OCI-LY3 (cell line): Measurements from ENCODE around the gene TBX5.

Source experiments
- H2AFZ ChIP-seq: fragments of 200-600, 300-600 bp; shearing (Covaris generic); 2 replicates; pipeline ENCODE4 v1.6.0; 2014; ENCODE audit warnings: antibody characterized with exemption, low read depth, low read length
- H3K27ac ChIP-seq: fragments of 200-600, 300-600 bp; sonication (generic); 2 replicates; pipeline ENCODE4 v1.5.1; 2014; ENCODE audit warnings: mild to moderate bottlenecking, low read length, moderate library complexity, mixed read lengths
- H3K27me3 ChIP-seq: fragments of 200-600, 300-600 bp; sonication (generic); 2 replicates; pipeline ENCODE4 v1.6.1; 2014; ENCODE audit warnings: low read depth, low read length, mixed read lengths
- H3K36me3 ChIP-seq: fragments of 200-600, 300-600 bp; sonication (generic); replicated peaks from 2 replicates; pipeline ENCODE3; 2014; ENCODE audit warnings: low read depth, low read length, mixed read lengths
- H3K4me1 ChIP-seq: fragments of 300-600, 200-600 bp; sonication (generic); 2 replicates; pipeline ENCODE4 v1.6.1; 2014; ENCODE audit warnings: low read length, mixed read lengths
- H3K4me2 ChIP-seq: fragments of 200-600, 300-600 bp; sonication (generic); 2 replicates; pipeline ENCODE4 v1.6.1; 2014; ENCODE audit warnings: low read length, mixed read lengths
- H3K4me3 ChIP-seq: fragments of 300-600, 200-600 bp; sonication (generic); 2 replicates; pipeline ENCODE4 v1.5.1; 2014; ENCODE audit warnings: antibody characterized with exemption, mild to moderate bottlenecking, low read length, moderate library complexity
- H3K79me2 ChIP-seq: fragments of 300-600, 200-600 bp; shearing (Covaris generic); 2 replicates; pipeline ENCODE4 v1.6.1; 2014; ENCODE audit warnings: mild to moderate bottlenecking, low read length, mixed read lengths
- H3K9ac ChIP-seq: fragments of 300-600, 200-600 bp; shearing (Covaris generic); 2 replicates; pipeline ENCODE4 v1.6.0; 2014; ENCODE audit warnings: mild to moderate bottlenecking, low read length, moderate library complexity
- H3K9me3 ChIP-seq: fragments of 200-600, 300-600 bp; shearing (Covaris generic); 2 replicates; pipeline ENCODE4 v1.6.1; 2014; ENCODE audit warnings: low read length, mixed read lengths; ENCODE audit not compliant: insufficient read depth
- H4K20me1 ChIP-seq: fragments of 200-600, 300-600 bp; sonication (generic); 2 replicates; pipeline ENCODE4 v1.6.1; 2016; ENCODE audit warnings: low read length, mixed read lengths; ENCODE audit not compliant: insufficient read depth
- EZH2phosphoT487 ChIP-seq: fragments of 200-600 bp; shearing (Covaris generic); IDR thresholded peaks from 2 replicates; pipeline ENCODE4 v1.6.1; 2018; ENCODE audit warnings: antibody characterized with exemption, mixed run types, low read depth
- TF ChIP-seq, protein P1 (sequence below): fragments of 200-600, 300-600 bp; sonication (generic); IDR thresholded peaks from 2 replicates; pipeline ENCODE4 v1.5.1; 2014; ENCODE audit warnings: antibody characterized with exemption, low read length, low read depth

The TBX5 gene

DNA sequence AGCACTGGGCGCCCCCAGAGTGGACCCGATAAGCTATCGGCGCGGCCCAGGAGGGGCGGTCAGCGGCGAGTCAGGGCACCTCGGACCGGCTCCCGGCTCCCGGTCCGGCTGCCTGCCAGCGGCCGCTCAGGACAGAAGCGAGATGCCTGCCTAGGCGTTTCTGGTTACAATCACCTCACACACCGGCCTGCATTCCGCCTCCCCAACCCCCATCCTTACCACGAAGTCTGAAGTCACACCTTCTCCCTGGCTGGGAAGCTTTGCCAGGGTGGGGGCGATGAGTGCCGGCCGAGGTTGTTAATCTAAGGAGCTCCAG is 42.6 kb upstream of the TBX5 start:
- TF ChIP-seq, protein P1, sequence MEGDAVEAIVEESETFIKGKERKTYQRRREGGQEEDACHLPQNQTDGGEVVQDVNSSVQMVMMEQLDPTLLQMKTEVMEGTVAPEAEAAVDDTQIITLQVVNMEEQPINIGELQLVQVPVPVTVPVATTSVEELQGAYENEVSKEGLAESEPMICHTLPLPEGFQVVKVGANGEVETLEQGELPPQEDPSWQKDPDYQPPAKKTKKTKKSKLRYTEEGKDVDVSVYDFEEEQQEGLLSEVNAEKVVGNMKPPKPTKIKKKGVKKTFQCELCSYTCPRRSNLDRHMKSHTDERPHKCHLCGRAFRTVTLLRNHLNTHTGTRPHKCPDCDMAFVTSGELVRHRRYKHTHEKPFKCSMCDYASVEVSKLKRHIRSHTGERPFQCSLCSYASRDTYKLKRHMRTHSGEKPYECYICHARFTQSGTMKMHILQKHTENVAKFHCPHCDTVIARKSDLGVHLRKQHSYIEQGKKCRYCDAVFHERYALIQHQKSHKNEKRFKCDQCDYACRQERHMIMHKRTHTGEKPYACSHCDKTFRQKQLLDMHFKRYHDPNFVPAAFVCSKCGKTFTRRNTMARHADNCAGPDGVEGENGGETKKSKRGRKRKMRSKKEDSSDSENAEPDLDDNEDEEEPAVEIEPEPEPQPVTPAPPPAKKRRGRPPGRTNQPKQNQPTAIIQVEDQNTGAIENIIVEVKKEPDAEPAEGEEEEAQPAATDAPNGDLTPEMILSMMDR = no peak
- no peak for TF ChIP-seq EZH2phosphoT487
- no peak overlapping the region for H3K4me2 ChIP-seq
- no peak overlapping the region for H3K27ac ChIP-seq

DNA sequence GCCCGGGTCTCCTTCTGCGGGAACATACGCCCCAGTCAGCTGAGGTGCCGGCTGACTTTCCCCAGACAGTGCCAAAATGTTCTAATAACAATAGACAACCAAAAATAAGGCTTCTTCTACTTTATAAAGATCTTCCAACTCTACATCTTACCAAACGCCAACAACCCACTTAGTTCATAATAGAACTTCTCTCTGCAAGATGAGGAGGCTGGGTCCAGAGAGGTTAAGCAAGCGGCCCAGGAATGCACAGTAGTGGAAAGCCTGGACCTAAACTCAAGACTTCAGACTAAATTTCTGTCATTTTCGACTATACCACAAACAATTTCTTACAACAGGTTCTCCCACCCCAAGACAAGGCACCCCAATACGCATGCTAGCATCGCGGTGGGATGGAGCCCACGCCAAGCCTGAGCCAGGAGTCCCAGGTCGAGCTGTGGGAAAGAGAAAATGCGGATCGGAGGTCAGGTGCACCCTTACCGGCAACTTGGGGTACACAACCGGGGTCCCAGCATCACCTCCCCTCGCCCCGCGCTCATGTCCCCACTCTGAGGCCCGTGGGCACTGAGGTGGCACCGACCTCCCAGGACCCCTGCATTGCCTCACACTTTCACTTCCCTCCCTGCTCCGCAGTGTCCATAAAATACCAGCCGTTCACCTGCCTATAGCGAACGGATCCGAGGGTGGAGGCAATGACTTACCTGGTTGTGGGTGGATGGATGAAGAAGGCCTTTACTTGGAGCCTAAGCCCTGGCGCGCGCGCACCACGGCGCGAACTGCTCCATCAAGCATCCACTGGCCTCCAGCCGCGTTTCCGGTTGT is 42.1 kb upstream of the TBX5 start:
- H3K9me3 ChIP-seq = no peaks in the 10 kb centered on the region
- TF ChIP-seq, protein P1 = no peak
- TF ChIP-seq EZH2phosphoT487 = no peak
- H3K36me3 ChIP-seq = no peaks in the 10 kb centered on the region
- no peaks in the 10 kb centered on the region for H4K20me1 ChIP-seq
- no peak overlapping the region for H3K4me2 ChIP-seq
- H3K79me2 ChIP-seq = no peaks in the 10 kb centered on the region
- peaks cover 17% of the 10 kb centered on the region for H3K27me3 ChIP-seq
- no peak overlapping the region for H3K27ac ChIP-seq
- no peak overlapping the region for H3K4me3 ChIP-seq
- H2AFZ ChIP-seq = no peak overlapping the region
- no peaks in the 10 kb centered on the region for H3K4me1 ChIP-seq
- no peak overlapping the region for H3K9ac ChIP-seq

More for the DNA sequence above, 42.6 kb upstream of the TBX5 start:
- H3K4me3 ChIP-seq = no peak overlapping the region
- no peaks in the 10 kb centered on the region for H3K4me1 ChIP-seq
- no peak overlapping the region for H2AFZ ChIP-seq
- no peaks in the 10 kb centered on the region for H3K36me3 ChIP-seq
- H4K20me1 ChIP-seq = no peaks in the 10 kb centered on the region
- no peaks in the 10 kb centered on the region for H3K79me2 ChIP-seq
- no peak overlapping the region for H3K9ac ChIP-seq
- H3K9me3 ChIP-seq = no peaks in the 10 kb centered on the region
- H3K27me3 ChIP-seq = peaks cover 17% of the 10 kb centered on the region

DNA sequence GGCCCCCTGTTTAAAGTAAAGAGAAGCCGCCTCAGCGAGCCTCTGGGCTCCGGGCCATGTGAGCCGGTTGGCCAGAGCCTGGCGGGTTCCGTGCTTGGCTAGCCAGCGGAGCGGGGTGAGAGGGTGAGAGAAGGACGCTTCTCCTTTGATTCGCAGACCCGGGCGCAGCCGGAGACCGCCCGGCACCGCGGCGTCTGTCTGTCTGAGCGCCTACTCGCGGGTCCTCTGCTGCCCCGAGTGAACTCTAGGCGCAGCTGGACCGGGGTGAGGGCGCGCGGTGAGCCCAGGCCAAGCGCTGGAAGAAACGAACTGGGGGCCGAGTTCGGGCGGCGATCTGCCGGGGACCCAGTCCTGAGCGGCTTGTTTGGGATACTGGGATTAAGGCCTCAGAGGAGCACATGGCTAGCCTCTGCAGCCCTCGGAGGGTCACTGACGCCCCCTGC is 41.4 kb upstream of the TBX5 start:
- Histone ChIP-seq H3K4me1 (no peaks in the 10 kb centered on the region), H3K9me3 (no peaks in the 10 kb centered on the region), H3K79me2 (no peaks in the 10 kb centered on the region), H2AFZ (no peak overlapping the region), H3K4me2 (no peak overlapping the region), H3K27me3 (peaks cover 17% of the 10 kb centered on the region), H3K27ac (no peak overlapping the region), H3K36me3 (no peaks in the 10 kb centered on the region), H3K9ac (no peak overlapping the region), H3K4me3 (no peak overlapping the region), H4K20me1 (no peaks in the 10 kb centered on the region)
- no peak for TF ChIP-seq EZH2phosphoT487
- TF ChIP-seq, protein P1 = no peak

DNA sequence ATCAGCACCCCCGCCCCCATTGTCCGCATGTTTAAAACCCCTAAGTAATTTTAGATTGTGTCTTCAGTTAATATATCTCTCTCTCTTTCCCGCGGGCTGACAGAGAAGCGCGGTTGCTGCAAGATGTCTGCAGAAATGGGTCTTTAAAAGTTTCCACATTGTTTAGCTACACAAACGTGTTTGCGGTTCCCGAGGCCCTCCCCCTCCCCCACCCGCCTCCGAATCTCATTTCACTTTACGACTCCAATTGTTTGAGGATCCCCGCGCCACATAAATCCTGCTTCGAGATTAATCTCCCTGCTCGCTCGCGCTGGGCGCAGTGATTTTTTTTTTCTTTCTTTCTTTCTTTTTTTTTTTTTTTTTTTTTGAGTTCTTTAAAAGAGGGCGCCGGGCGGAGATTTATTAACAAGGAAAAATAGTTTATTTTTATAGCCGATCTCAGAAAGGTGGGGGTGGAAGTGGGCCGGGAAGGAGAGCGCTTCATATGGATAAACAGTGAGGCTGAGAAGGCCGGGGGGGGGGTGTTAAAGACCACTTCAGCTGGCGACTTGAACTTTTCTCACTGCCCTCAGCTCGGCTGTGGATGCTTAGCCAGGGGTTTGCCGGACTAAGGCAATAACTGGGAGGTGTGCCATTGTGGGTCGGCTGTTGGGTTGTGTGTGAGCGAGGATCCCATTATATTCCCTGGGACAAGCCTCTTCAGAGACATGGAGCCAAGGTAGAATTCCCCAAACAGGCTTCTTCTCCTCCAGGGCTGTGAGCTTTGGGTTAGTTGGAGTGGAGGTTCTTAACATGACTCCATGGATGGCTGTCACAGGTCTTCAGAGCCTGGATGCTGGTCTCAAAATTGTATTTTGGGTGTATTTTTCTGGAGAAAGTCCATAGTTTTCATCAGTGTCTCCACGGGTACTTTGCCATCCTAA is 39.7 kb upstream of the TBX5 start:
- Histone ChIP-seq H3K9ac (no peak overlapping the region), H3K27ac (no peak overlapping the region), H3K4me1 (no peaks in the 10 kb centered on the region), H3K27me3 (peaks cover 7% of the 10 kb centered on the region), H3K36me3 (no peaks in the 10 kb centered on the region), H3K79me2 (no peaks in the 10 kb centered on the region), H4K20me1 (no peaks in the 10 kb centered on the region), H3K4me2 (no peak overlapping the region), H2AFZ (no peak overlapping the region), H3K9me3 (no peaks in the 10 kb centered on the region), H3K4me3 (no peak overlapping the region)
- TF ChIP-seq, protein P1 = no peak
- no peak for TF ChIP-seq EZH2phosphoT487
